Activated naive CD8-positive, alpha-beta T cell (primary cell): Measurements from ENCODE around the gene SLC16A6.
A peak's percentile ranks its signal among the peaks of the same experiment; 100 is the strongest.
"Not testable (repeated sequence)": the region's sequence is repeated elsewhere in the genome, so short reads cannot be mapped to it uniquely, and the experiment has no call there.

ENCODE experiments used
- H3K27ac Mint-ChIP-seq: one replicate; pipeline ENCODE4 v1.8.0; 2021; ENCODE audit warnings: mixed read lengths
- H3K27me3 Mint-ChIP-seq: one replicate; pipeline ENCODE4 v1.8.0; 2021; ENCODE audit warnings: mixed read lengths
- H3K36me3 Mint-ChIP-seq: one replicate; pipeline ENCODE4 v1.8.0; 2021; ENCODE audit warnings: mixed read lengths
- H3K4me1 Mint-ChIP-seq: one replicate; pipeline ENCODE4 v1.8.0; 2021; ENCODE audit warnings: low read depth, mixed read lengths
- H3K4me3 Mint-ChIP-seq: one replicate; pipeline ENCODE4 v1.8.0; 2021; ENCODE audit warnings: mild to moderate bottlenecking, mixed read lengths
- H3K9me3 Mint-ChIP-seq: one replicate; pipeline ENCODE4 v1.8.0; 2021; ENCODE audit warnings: low read depth, mixed read lengths

The SLC16A6 gene

DNA sequence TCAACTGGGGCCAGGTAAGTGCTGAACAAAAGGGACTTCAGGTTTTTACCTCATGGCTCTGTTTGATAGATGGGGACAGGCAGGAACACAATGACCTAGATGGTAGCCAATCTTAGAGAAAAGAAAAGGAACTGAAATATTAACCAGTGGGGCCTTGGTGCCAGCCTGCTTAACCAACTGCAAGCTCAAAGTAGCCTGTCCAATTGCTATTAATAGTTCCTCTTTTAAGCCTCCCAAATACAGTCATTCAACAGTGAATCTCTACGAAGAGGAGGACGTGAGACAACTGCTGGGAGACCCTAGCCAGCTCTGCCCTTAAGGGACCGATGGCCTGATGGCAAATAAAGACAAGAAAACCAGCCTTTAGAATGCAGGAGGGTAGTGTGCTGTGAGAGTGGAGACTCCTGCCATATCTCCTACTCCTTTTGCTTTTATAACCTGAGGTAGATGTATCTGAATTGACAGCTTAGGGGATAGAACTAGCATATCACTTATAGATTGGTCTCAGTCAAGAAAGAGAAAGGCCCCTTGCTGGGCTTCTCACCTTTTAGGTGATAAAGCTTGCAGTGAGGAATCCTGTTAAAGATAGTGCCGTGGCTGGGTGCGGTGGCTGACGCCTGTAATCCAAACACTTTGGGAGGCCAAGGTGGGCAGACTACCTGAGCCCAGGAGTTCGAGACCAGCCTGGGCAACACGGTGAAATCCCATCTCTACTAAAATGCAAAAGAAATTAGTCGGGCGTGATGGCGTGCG, 28.7 kb upstream of the SLC16A6 start:
- peaks cover 45% of the 10 kb centered on the region for H3K4me1 Mint-ChIP-seq

DNA sequence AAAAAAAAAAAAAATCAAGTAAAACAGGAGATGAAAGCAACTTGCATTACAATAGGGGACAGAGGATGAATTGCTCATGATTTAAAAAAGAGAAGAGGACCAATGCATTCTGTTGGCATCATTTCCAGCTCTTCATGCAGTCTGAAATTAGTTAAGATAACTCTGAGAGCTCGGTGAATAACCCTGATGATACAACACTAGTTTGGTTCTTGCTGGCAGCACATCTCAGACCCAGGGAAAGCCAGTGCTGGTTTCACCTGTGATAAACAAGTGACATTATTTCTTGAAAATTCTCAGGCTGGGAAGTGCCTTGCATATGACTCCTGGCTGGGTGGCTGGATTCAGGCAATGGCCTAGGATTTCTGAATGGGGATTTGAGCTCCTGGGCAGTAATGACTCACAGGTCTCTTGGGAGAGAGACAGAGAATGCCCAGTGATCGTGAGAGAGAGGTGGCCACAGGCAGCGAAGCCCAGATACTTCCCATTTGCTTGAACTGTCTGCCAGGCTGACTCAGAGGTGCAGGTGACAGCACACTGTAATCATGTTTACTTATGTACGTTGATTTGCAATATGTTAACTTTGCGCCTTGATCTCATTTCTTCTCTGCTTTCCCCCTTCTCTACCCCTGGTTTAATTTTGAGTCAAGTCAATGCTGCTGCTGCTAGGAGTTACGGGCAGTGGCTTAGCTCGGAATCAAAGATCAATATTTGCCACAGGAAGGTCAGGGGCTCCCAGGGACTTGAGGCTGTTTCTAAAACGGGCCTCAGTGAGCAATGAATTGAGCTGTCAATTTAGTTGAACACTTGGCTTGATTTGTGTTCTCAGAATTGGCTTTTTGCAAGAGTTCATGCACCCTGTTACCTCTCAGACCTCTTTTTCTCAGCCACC, 27.4 kb upstream of the SLC16A6 start:
- H3K4me3 Mint-ChIP-seq = no peak overlapping the region
- H3K4me1 Mint-ChIP-seq = peaks cover 44% of the 10 kb centered on the region
- no peaks in the 10 kb centered on the region for H3K9me3 Mint-ChIP-seq
- no peaks in the 10 kb centered on the region for H3K36me3 Mint-ChIP-seq
- H3K27me3 Mint-ChIP-seq = no peaks in the 10 kb centered on the region
- H3K27ac Mint-ChIP-seq = no peak overlapping the region

More for the DNA sequence above, 28.7 kb upstream of the SLC16A6 start:
- no peak overlapping the region for H3K4me3 Mint-ChIP-seq
- H3K27ac Mint-ChIP-seq = no peak overlapping the region
- H3K27me3 Mint-ChIP-seq = no peaks in the 10 kb centered on the region
- H3K36me3 Mint-ChIP-seq = no peaks in the 10 kb centered on the region
- H3K9me3 Mint-ChIP-seq = no peaks in the 10 kb centered on the region

- peaks cover 50% of the 10 kb centered on the region for H3K4me1 Mint-ChIP-seq
- no peaks in the 10 kb centered on the region for H3K9me3 Mint-ChIP-seq
- H3K36me3 Mint-ChIP-seq = no peaks in the 10 kb centered on the region
- no peak overlapping the region for H3K27ac Mint-ChIP-seq
- H3K4me3 Mint-ChIP-seq = no peak overlapping the region
- no peaks in the 10 kb centered on the region for H3K27me3 Mint-ChIP-seq
Observed at GRCh38 chr17:68317458-68317857, 26.5 kb upstream of the SLC16A6 start.

DNA sequence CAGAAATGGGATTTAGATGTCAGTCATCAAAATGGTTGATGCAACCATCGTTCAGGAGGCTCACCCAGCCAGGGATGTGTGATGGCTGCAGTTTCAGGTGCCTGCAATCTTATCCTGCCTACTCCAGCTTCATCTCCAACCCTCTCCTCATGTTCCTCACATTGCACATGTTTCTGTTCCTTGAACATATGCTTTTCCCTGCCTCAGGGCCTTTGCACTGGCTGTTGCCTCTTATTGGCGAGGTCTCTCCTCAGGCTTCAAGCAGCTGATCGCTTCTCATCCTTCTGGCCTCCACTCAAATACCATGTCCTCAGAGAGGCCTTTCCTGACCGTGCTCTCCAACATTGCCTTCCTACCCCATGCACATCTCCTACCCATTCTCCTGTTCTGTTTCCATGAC, 25.0 kb upstream of the SLC16A6 start:
- no peaks in the 10 kb centered on the region for H3K27me3 Mint-ChIP-seq
- H3K36me3 Mint-ChIP-seq = peaks cover 3% of the 10 kb centered on the region
- H3K4me3 Mint-ChIP-seq = peak overlapping the region; percentile 1
- no peaks in the 10 kb centered on the region for H3K9me3 Mint-ChIP-seq
- H3K27ac Mint-ChIP-seq = no peak overlapping the region
- H3K4me1 Mint-ChIP-seq = peaks cover 62% of the 10 kb centered on the region

DNA sequence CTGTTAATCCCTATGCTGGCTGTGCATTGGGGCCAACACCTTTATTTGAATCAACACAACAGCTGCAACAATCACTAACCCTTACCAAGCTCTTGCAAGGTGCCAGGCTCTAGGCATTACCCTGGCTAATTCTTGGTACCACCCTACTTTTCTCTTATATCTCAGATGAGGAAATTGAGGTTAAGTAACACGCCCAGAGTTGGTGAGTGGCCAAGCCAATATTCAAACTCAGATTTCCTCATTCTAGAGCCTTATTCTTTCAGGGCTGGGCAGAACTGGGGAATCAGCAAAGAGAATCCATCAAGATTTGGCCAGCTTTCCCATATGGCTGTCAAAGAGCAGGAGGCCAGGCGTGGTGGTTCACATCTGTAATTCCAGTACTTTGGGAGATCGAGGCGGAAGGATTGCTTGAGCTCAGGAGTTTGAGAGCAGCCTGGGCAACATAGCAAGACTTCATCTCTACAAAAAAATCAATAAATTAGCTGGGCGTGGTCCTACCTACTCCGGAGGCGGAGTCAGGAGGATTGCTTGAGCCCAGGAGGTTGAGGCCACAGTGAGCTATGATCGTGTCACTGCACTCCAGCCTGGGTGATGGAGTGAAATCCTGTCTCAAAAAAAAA, 24.1 kb upstream of the SLC16A6 start:
- peak overlapping the region; percentile 3 for H3K27ac Mint-ChIP-seq
- H3K27me3 Mint-ChIP-seq = no peaks in the 10 kb centered on the region
- H3K4me1 Mint-ChIP-seq = peaks cover 68% of the 10 kb centered on the region
- no peaks in the 10 kb centered on the region for H3K9me3 Mint-ChIP-seq
- H3K4me3 Mint-ChIP-seq = peak overlapping the region; percentile 60
- peaks cover 3% of the 10 kb centered on the region for H3K36me3 Mint-ChIP-seq

- Mint-ChIP-seq H3K9me3 (no peaks in the 10 kb centered on the region), H3K27ac (peak overlapping the region; percentile 41), H3K4me3 (no peak overlapping the region), H3K27me3 (no peaks in the 10 kb centered on the region), H3K4me1 (peaks cover 60% of the 10 kb centered on the region), H3K36me3 (peaks cover 5% of the 10 kb centered on the region)
Observed at GRCh38 chr17:68310152-68310551, 19.2 kb upstream of the SLC16A6 start.

DNA sequence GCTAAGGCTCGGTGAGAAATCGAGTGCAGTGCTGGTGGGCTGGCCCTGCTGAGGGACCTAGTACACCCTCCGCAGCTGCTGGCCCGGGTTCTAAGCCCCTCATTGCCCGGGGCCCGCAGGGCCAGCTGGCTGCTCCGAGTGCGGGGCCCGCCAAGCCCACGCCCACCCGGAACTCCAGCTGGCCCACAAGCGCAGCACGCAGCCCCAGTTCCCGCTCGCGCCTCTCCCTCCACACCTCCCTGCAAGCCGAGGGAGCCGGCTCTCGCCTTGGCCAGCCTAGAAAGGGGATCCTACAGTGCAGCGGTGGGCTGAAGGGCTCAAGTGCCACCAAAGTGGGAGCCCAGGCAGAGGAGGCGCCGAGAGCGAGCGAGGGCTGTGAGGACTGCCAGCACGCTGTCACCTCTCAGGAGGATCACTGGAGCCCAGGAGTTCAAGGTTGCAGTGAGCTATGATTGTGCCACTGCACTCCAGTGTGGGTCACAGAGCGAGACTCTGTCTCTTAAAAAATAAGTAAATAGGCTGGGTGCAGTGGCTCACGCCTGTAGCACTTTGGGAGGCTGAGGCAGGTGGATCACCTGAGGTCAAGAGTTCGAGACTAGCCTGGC, 18.2 kb upstream of the SLC16A6 start:
- not testable (repeated sequence) for H3K27ac Mint-ChIP-seq, H3K27me3 Mint-ChIP-seq, H3K9me3 Mint-ChIP-seq, H3K4me3 Mint-ChIP-seq, H3K36me3 Mint-ChIP-seq
- peaks cover 54% of the 10 kb centered on the region for H3K4me1 Mint-ChIP-seq

DNA sequence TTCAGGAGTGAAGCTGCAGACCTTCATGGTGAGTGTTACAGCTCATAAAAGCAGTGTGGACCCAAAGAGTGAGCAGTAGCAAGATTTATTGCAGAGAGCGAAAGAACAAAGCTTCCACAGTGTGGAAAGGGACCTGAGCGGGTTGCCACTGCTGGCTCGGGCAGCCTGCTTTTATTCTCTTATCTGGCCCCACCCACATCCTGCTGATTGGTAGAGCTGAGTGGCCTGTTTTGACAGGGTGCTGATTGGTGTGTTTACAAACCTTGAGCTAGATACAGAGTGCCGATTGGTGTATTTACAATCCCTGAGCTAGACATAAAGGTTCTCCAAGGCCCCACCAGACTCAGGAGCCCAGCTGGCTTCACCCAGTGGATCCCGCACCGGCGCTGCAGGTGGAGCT, 17.6 kb upstream of the SLC16A6 start:
- H3K9me3 Mint-ChIP-seq, H3K27ac Mint-ChIP-seq, H3K27me3 Mint-ChIP-seq, H3K36me3 Mint-ChIP-seq, H3K4me3 Mint-ChIP-seq: not testable (repeated sequence)
- H3K4me1 Mint-ChIP-seq = peaks cover 47% of the 10 kb centered on the region

DNA sequence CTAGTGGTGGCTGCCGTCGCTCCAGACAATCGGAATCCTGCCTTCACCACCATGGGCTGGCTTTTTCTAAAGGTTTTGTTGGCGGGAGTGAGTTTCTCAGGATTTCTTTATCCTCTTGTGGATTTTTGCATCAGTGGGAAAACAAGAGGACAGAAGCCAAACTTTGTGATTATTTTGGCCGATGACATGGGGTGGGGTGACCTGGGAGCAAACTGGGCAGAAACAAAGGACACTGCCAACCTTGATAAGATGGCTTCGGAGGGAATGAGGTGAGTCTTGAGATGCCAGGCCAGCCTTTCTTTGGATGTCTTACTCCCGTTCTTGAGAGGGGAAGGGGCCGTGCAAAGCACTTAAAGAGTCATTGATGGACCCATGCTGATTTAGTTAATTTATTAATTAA, 16.5 kb upstream of the SLC16A6 start:
- Mint-ChIP-seq H3K27ac (no peak overlapping the region), H3K4me1 (peaks cover 41% of the 10 kb centered on the region), H3K9me3 (no peaks in the 10 kb centered on the region), H3K36me3 (peaks cover 5% of the 10 kb centered on the region), H3K27me3 (no peaks in the 10 kb centered on the region), H3K4me3 (no peak overlapping the region)

DNA sequence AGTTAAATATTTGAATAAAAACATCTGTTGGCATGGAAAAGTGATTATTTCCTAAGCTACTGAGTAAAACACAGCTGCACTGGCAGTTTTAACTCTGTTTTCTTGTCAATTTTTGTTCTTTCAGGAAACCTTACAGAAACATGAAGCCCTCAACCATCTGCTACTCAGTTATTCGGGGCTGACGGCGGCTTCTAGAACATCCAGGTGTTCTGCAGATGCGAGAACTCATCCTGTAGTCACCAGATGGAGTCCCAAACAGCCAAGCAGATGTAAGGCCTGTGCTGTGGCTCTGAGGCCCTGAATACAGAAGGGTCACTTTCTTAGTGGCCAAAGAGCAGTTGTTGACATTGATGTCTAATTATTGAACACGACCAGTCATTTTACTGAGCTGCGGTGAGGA, 15.9 kb upstream of the SLC16A6 start:
- Mint-ChIP-seq H3K27me3 (no peaks in the 10 kb centered on the region), H3K4me1 (peaks cover 40% of the 10 kb centered on the region), H3K4me3 (no peak overlapping the region), H3K9me3 (no peaks in the 10 kb centered on the region), H3K27ac (no peak overlapping the region), H3K36me3 (peaks cover 5% of the 10 kb centered on the region)

- Mint-ChIP-seq H3K9me3 (no peaks in the 10 kb centered on the region), H3K27ac (no peak overlapping the region)
Observed at GRCh38 chr17:68305142-68305541, 14.2 kb upstream of the SLC16A6 start.

DNA sequence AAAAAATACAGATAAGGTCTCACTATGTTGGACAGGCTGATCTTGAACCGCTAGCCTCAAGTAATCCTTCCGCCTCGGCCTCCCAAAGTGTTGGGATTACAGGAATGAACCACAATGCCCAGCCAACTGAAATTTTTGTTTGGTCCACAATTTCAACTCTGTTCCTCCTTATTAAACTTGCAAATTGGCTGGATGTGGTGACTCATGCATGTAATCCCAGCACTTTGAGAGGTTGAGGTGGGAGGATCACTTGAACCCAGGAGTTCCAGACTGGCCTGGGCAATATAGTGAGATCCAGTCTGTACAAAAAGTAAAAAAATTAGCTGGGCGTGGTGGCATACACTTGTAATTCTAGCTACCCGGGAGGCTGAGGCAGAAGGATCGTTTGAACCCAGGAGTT, 13.8 kb upstream of the SLC16A6 start:
- peaks cover 4% of the 10 kb centered on the region for H3K36me3 Mint-ChIP-seq
- H3K27me3 Mint-ChIP-seq = no peaks in the 10 kb centered on the region
- H3K4me1 Mint-ChIP-seq = peaks cover 26% of the 10 kb centered on the region
- H3K9me3 Mint-ChIP-seq = no peaks in the 10 kb centered on the region
- no peak overlapping the region for H3K27ac Mint-ChIP-seq
- H3K4me3 Mint-ChIP-seq = no peak overlapping the region

More at GRCh38 chr17:68305142-68305541, 14.2 kb upstream of the SLC16A6 start:
- Mint-ChIP-seq H3K36me3 (peaks cover 4% of the 10 kb centered on the region), H3K4me1 (peaks cover 30% of the 10 kb centered on the region), H3K27me3 (no peaks in the 10 kb centered on the region), H3K4me3 (no peak overlapping the region)

- Mint-ChIP-seq H3K27me3 (no peaks in the 10 kb centered on the region), H3K4me3 (no peak overlapping the region), H3K4me1 (peaks cover 35% of the 10 kb centered on the region), H3K9me3 (no peaks in the 10 kb centered on the region), H3K27ac (no peak overlapping the region), H3K36me3 (peaks cover 4% of the 10 kb centered on the region)
Observed at GRCh38 chr17:68302666-68303065, 11.7 kb upstream of the SLC16A6 start.

DNA sequence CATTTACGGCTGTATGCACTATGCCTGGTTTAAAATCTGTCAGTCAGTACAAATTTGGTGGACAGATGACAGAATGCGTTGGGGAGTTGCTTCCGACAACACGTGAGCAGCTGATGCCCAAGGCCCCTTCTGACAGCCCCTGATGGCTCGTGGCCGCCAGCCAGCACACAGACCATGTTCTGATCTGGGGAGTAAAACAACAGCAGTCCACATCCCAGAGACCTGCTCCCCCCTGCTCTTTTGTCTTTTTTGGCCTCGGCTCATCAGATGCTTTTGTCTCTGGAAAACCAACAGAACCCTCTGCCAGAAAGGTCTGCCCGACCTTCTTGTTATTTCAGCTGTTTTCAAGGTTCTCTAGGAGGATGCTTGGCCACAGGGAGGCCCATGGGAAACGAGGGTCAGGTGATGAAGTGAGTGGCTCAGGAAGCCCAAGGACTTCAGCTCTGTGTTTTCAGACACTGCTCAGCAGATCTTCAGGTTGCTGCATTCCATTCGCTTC, 11.2 kb upstream of the SLC16A6 start:
- peaks cover 34% of the 10 kb centered on the region for H3K4me1 Mint-ChIP-seq

More for the DNA sequence above, 11.2 kb upstream of the SLC16A6 start:
- H3K27me3 Mint-ChIP-seq = no peaks in the 10 kb centered on the region
- no peaks in the 10 kb centered on the region for H3K9me3 Mint-ChIP-seq
- peaks cover 4% of the 10 kb centered on the region for H3K36me3 Mint-ChIP-seq
- H3K27ac Mint-ChIP-seq = no peak overlapping the region
- no peak overlapping the region for H3K4me3 Mint-ChIP-seq
